Stimulated activated CD4-positive, alpha-beta T cell treated with anti-CD3 and anti-CD28 coated beads, Interleukin-15, amount 100 ng/mL, for 1 hour (primary cell): ENCODE results near the gene OR51L1.
"Not testable (repeated sequence)": the region's sequence is repeated elsewhere in the genome, so short reads cannot be mapped to it uniquely, and the experiment has no call there.

Source experiments
- DNase-seq, 2 donors: peaks; one replicate each; pipeline ENCODE4 v3.0.0-alpha.2; 2020; ENCODE audit warnings: low read depth in 1 of 2, low spot score in 1 of 2

Gene OR51L1, protein sequence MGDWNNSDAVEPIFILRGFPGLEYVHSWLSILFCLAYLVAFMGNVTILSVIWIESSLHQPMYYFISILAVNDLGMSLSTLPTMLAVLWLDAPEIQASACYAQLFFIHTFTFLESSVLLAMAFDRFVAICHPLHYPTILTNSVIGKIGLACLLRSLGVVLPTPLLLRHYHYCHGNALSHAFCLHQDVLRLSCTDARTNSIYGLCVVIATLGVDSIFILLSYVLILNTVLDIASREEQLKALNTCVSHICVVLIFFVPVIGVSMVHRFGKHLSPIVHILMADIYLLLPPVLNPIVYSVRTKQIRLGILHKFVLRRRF

DNA sequence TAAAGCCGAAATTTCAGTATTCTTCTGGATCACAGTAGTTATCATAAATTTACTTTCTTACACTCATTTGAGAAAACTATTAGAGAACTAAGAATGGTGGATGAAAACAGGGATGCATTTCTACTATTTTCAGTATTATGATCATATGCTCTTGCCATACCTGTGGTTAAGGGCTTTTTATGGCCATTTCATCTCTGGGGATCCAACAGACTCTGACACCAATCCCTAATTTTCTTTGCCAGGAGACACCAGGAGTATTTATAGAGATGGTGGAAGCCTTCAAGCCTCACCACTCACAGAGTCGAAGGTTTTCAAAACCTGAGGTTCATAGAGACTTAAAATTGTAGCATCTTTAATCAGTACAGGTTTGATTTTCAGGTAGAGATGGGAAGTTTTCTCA, at the start of gene OR51L1:
OR51L1 (plus strand) TSS at position 301 of the 400 bp plus-strand sequence. CDS start 4,132 bp downstream, outside the sequence.
- no peak for DNase-seq

DNA sequence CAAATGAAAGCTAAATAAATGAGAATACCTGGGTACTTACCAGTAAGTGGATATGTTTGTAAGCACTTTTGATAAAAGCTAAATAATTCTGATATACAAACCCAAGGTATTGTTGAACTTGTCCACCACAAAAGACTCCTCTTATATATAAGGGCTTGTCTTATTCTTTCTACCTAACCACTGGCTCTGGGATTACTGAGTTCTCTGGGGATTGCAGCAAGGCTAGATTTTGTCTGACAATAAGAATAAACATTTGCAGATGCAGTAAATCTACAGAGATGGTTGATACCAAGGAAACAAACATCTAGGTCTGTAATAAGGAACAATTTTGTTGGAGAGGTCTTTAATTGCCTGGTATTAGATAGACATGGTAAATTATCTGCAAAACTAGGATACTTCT, 47.1 kb upstream of the OR51L1 start, which contains the start of gene OR51A4:
OR51A4 (minus strand) TSS at position 101 of the 400 bp plus-strand sequence. CDS start 505 bp downstream, outside the sequence.
- no peak for DNase-seq

DNA sequence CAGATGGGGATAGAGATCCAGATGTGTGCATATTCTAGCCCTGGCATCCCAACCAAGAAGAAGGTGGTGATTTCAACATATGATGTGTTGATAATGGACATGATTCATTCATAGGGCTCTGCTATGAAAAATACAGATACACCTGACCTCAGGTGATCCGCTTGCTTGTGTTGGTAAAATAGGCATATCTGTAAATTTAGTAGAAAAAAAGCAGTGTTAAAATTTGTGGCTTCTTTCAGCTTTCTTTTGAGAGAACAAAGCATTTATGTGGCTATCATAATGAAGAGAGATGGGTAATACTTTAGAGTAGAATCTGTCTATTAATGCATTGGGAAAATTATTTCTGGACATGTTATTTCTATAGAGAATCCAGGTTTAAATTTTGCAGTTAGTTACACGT, 39.0 kb upstream of the OR51L1 start, which contains the start of gene OR51A2:
OR51A2 (minus strand) TSS at position 101 of the 400 bp plus-strand sequence; CDS start at position 101, 0 bp downstream.
- not testable (repeated sequence) for DNase-seq

DNA sequence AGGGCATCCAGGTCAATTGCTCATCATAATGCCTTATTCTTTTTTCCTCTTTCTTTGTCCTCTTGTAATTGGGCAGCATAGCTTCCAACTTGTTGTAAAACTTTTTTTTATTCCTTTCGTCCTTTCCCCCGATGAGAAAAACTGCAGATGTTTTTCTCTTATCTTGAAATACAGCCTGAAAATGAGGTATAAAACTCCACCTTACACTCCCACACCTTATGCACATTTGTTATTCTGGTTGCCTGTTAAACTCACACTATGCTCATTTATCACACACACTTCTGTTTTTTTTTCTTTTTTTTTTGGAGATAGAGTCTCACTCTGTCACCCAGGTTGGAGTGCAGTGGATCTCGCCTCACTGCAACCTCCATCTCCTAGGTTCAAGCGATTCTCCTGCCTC, 37.3 kb upstream of the OR51L1 start:
- DNase-seq = no peak

DNA sequence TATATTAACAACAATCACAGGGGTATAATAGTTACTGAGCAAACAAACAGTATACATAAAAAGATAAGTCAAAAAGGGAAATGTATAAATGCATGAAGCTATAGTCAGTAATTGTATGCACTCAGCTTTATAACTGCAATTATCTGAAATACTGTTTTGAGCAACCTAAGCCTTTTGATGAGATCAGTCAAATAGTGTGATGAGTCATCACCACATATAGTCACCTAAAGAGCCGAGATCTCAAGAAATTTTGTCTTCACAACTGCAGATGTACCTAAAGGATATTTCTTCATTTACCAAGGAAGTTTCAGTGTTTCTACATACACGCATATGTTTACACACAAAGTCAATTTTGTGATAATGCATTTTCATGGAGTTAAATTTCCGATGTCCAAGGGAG, 33.8 kb upstream of the OR51L1 start:
- no peak for DNase-seq

DNA sequence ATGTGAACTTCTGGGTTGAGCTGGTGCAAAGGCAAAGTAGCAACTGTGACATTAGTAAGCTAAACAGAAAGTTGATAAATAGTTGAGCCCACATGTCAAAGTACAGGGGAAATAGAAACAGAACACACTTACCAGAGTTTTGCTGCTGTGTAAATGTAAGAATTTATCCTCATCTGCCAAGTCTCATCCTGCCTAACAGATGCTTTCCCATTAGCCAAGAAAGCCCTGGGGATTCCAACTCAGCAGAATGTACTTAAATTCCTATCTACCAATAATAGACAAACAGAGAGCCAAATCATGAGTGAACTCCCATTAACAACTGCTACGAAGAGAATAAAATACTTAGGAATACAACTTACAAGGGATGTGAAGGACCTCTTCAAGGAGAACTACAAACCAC, 31.8 kb upstream of the OR51L1 start:
- DNase-seq = no peak

DNA sequence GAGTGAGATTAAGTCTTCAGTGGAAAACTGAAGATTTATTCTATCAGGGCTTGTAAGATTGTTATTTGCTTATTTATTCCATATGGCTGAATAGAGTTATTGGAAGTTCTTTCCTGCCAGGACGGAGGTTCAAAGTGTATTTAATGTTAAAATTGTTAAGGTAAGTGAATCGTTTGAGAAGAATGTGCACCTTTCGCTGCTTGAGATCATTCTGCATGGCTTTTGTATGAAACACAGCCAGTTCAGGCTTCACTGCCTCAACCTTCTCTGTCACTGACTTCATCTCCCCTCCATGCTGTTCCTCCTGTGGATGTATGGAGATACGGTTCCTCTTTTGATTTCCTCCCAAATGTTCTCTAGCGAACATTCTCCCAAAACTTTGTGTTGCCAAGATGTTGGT, 19.2 kb upstream of the OR51L1 start:
- DNase-seq = no peak

DNA sequence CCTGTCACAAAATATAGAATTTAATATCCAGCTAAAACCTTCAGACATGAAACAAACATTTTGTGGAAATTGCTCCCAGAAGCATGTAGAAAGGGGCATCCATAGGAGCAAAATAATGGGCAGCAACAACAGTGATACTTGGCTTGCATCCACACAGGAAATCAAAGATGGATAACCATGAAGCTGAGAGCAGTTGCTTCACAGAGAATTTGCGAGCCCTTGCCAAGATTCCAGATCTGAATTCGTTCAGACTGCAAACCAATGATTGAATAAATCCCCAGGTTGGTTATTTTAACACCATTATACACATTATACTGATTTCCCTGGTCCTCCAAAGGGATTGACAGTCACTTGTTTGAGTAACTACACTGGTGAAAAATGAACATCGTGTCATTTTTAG, 15.6 kb upstream of the OR51L1 start:
- no peak for DNase-seq

DNA sequence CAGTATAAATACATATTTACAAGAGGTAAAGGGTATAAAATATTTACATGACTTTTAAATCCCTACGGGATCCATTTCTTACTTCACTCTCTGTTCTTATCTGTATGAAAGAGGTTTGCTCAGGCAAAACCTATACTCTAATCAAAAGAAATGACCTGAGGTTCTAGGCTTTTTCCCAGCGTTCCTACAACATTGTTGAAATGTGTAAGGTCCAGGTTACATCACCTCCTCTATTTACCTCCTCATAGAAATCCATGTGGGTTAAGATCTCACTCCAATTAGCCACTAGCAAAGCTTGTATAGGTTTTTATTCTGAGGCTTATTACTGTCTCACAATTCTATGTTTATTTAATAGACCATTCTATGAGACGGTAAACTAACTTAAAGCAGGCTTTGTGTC, 12.0 kb upstream of the OR51L1 start:
- DNase-seq = no peak

DNA sequence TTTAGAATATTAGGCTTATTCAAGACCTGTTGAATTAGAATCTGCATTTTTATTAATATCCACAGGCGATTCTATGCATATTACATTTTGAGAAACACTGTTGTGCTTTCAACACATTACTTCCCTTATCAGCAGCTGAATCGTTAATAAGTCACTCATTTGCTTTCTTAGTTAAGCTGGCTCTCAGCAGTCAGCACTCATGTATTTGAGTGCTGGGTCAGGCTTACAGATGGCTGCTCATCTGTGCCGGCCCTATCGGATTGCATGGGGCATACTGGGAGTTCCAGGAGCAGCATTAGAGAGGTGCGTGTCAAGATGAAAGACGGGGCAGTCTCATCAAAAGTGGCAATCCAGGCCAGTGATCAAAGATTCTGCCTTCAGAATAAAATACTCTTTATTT, 10.8 kb upstream of the OR51L1 start:
- no peak for DNase-seq

DNA sequence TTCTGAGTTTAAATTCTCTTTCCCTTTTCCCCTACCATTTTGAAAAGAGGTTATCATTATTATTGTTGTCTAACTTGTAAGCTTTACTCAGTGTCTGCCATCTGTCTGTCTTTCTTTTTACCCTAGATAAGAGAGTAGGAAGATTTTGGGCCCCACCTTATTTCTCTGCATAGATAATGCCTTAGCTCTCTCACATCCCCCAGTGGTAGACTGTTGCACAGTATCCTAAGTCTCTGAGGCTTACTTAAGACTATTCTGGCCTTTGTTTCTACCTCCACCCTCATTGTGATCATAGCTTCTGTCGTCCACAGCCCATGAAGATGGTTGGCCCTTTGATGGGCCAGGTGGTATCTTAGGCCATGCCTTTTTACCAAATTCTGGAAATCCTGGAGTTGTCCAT, 3.6 kb upstream of the OR51L1 start:
- DNase-seq = no peak

DNA sequence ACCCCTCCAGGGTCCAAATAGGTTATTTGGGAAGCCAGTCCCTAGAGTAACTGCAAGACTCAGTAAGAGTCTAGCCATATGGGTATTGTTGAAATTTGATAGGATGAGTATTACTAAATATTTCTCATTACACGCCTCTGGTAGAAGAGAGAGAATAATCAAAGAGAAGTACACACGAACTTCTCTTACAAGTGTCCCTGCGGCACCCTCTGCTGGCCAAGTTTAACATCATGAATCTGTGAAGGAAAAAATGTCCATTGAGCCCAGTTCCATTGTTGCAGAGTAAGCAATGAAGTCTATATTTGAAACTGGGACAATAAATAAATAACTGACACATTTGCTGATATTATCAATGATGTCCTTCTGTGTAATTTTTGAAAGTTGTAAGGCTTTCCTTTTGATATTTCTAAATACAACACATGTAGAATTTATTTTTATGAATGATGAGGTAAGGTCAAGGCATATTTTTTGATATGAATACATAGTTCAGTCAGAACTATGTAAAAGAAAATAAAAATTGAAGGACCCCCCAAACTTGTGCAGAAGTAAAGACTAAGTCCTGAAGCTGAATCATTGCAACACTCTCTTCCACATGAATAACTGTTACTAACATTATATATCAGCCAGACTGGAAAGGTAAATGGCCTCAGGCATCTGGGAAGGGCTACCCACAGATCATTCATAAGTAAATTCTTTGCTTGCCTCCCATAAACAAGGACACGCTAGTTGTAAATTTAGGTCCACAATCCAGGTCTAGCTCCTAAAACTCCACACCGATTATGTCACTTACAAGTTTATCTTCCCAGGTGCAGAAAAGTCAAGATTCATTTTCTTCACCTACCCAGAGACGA, 10.0 kb downstream of the OR51L1 start:
- DNase-seq = no peak

DNA sequence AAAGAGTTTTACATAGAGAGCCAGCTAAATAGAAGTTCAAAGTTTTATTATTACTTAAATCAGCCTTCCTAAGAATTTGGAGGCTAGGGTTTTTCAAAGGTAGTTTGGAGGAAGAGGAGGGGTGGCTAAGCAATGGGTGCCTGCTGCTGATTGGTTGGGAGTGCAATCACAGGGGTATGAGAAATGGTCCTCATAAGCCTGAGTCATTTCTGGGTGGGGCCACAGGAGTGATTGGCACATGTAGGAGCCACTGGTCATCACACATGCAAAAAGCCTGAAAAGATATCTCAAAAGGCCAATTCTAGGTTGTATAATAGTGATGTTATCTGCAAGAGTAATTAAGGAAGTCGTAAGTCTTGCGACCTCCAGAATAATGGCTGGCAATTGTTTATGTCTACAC, 12.9 kb downstream of the OR51L1 start:
- DNase-seq = no peak

DNA sequence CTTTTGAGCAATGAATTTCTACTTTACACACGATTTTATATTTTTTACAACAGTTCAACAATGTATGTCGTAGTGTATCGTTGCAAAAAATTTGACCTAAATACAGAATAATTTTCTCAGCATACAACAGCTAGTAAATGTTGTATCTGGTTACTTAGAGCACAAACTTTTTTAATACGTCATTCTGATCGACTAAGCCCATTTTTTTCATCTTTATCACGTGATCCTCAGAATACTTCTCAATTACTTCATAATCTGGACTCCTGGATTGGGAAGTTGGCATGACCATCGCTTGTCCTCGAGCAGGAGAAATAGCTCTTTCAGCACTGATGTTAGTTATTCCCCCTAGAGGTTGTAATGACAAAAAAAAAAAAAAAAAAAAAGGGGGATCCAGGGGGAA, 16.6 kb downstream of the OR51L1 start:
- no peak for DNase-seq

DNA sequence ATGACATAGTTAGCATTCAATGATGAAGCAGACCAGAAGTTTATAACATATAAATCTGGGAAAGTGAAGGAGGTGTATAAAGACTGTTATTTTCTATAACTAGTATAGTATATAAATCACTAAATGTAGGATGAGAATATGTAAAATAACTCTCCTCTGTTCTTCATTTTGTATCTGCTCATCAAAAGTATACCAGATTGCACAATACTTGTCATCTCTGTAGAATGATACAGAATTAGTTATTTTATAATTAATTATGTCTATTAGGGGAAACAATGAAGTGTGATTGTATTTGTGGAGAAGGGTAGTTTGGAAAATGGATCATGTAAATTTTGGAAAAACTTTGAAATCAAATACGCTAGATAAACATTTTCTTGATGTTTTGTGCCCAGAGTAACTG, 18.4 kb downstream of the OR51L1 start:
- no peak for DNase-seq

DNA sequence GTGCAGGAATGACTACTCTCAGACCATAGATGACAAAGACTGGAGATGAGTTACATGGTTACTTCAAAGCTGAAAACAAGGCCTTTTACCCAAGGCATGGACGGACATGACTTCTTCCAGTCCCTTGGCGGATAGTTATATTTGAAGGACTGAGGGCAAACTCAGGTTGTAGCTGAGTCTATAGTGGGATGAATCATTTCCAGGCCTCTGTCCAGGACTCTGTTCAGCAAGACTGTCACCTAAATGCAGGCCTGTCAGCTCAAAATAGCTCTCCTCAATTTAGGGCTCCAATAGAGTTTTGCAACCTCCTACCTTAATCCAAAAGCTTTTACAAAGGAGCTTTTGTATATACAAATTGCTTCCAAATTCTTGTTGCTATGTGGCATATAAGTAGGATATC, 27.3 kb downstream of the OR51L1 start:
- DNase-seq = no peak

DNA sequence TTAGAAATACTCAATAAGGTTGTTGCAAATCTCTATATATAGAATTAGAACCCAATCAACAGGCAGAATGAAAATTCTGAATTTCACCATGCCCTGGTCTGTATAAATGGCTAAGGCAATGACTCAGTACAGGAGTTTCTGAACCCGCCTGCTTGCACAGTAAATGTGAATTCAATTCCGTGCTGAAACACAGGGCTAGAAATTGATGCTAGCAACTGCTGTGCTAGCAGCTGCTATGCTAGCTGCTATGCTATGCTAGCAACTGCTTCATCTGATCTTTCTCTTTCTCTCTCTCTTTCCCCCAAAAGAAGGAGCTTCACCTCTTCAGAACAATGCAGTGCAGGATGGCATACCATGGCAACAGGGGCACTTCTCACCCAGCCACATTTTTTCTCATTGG, 42.0 kb downstream of the OR51L1 start:
- DNase-seq = no peak

DNA sequence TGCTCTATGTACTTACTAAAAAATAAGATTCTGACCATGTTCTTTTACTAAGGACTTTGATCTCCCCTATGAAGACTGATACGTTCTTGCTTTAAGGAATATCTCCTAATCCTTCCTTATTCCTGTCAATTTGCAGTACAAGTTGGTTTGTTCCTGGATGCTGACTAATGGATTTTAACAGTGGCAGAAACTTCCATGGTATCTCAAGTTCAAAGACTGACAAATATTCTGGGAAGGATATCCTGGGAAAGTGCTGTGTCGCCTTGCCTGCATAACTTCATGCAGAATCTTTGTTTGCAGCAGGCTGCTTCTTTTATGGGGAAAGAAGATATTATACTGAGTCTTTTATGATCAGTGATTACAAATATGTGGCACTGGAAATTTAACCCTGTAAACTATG, 43.3 kb downstream of the OR51L1 start:
- no peak for DNase-seq

DNA sequence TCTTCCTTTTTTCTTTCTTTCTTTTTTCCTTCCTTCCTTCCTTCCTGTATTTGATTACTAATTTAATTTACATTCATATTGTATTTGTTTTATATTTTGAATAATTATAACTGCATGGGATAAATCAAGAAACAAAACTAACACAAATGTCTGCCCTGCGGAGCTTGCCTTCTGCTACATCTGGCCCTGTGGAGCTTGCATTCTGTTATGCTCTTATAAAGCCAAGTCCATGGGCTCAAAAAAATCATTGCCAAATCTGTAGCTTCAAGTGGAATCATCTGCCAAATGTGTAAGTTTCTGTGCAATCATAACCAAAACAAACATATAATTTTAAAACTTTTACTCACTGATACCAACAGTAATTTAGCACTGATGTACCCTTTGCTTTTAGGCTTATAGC, 43.7 kb downstream of the OR51L1 start:
- DNase-seq = no peak

DNA sequence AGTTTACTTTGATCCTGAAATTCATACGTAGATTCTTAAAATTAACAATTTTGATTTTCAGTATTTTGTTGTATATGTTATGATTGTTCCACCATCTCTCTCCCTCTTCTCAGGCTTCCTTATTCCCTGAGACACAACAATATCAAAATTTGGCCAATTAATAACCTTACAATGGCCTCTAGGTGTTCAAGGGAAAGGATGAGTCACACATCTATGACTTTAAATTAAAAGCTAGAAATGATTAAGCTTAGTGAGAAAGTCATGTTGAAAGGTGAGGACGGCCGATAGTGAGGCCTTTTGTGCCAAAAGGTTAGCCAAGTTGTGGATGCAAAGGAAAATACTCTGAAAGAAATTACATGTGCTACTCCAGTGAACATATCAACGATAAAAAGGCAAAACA, 46.2 kb downstream of the OR51L1 start:
- no peak for DNase-seq

DNA sequence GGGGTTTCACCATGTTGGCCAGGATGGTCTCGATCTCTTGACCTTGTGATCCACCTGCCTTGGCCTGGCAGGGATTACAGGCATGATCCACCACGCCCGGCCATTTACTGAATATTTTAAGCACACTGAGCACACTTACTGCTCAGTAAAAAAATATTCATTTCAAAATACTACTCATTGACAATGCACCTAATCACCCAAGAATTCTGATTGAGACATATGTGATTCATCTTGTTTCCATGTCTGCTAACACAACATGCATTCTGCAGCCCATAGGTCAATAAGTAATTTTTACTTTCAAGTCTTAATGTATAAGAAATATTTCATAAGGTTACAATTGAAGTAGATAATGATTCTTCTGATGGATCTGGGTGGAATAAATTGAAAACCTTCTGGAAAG, 47.4 kb downstream of the OR51L1 start:
- DNase-seq = no peak

DNA sequence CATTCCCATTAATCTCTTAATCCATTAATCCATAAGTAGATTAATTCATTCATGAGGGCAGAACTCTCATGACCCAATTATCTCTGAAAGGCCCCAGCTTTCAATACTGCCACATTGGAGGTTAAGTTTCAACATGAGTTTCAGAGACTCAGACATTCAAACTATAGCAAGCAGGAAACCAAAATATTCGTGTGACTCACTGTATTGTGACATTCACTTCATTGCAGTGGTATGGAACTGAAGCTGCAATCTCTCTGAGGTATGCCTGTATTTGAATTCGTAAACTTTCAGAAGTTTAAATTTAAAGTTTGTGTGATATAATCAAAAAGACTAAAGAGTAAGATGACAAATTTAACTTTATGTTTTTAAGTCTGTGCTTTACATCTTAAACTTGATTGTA, 48.7 kb downstream of the OR51L1 start:
- DNase-seq = no peak
